Calu3 (cell line): ENCODE measurements around the gene BACH2. TPM values are rescaled to one million over a fixed set of nuclear protein-coding genes. Genes with fewer than 3 reads are reported as not detected.

Experiments used
- BruUV-seq: library from RNA; stranded (reverse); fragments of 400-500 nt; replicated peaks from 2 replicates; lab custom pipeline; 2021; lab: Mats Ljungman, UMichigan
- CTCF ChIA-PET: fragments of 300-600 bp; sonication (Branson Sonifier 250); formaldehyde crosslinking; loops from one replicate; lab custom pipeline; 2022; ENCODE audit warnings: antibody characterized with exemption; lab: Charles Lee
- DNase-seq: peaks from one replicate; pipeline ENCODE4 v3.0.0; 2022
- H3K27ac Mint-ChIP-seq: one replicate; pipeline ENCODE4 v1.8.0; 2022; ENCODE audit warnings: mixed read lengths; ENCODE audit not compliant: unreplicated experiment
- H3K27me3 Mint-ChIP-seq: one replicate; pipeline ENCODE4 v1.8.0; 2022; ENCODE audit warnings: mixed read lengths; ENCODE audit not compliant: unreplicated experiment
- H3K36me3 Mint-ChIP-seq: one replicate; pipeline ENCODE4 v1.8.0; 2022; ENCODE audit warnings: mild to moderate bottlenecking, moderate library complexity, mixed read lengths; ENCODE audit not compliant: insufficient read depth, unreplicated experiment
- H3K4me1 Mint-ChIP-seq: one replicate; pipeline ENCODE4 v1.8.0; 2022; ENCODE audit warnings: mild to moderate bottlenecking, low read depth, mixed read lengths; ENCODE audit not compliant: unreplicated experiment
- H3K4me3 Mint-ChIP-seq: one replicate; pipeline ENCODE4 v1.8.0; 2022; ENCODE audit warnings: mild to moderate bottlenecking, low read depth, moderate library complexity, mixed read lengths; ENCODE audit not compliant: unreplicated experiment
- H3K9me3 Mint-ChIP-seq: one replicate; pipeline ENCODE4 v1.8.0; 2022; ENCODE audit warnings: low read depth, mixed read lengths; ENCODE audit not compliant: unreplicated experiment
- intact Hi-C: fragments of 100-400 bp; cut with micrococcal nuclease; formaldehyde crosslinking; loops from one replicate; pipeline ENCODE4 v1.10.0; 2022; ENCODE audit not compliant: unreplicated experiment
- total RNA-seq: library from RNA; stranded (reverse); gene quantifications from 2 replicates; pipeline ENCODE4 v1.2.3, GENCODE V29; 2022
- TF ChIP-seq, protein P1 (sequence below): fragments of 200-600 bp; IDR thresholded peaks from one replicate; pipeline ENCODE4 v1.8.0; 2022; ENCODE audit warnings: antibody characterized with exemption; ENCODE audit not compliant: unreplicated experiment

BACH2 gene
- total RNA-seq, 1 experiment from 2014 or later = 7.2 TPM

DNA sequence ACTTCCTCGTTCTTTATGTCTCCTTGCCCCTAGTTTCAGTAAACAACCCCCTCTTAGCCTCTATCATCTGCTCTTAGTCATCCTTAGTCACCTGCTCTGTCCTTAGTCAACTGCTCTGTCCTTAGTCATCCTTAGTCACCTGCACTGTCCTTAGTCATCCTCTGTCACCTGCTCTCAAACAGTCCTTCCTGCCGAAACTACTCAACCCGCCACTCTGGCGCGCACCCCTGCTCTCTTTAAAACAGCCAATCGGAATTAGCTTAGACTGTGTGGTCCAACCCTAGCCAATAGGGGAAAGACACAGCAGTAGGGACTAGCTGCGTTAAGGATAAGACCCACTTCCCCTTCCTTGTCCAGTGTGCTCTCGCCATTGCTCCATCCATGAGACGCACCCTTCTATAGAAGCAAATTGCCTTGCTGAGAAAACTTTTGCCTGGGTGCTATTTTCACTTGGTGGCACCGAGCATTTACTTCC, 73.9 kb downstream of the BACH2 start:
- peaks cover 3% of the 10 kb centered on the region for H3K9me3 Mint-ChIP-seq
- no peaks in the 10 kb centered on the region for H3K27me3 Mint-ChIP-seq
- BruUV-seq = no TSS peak
- CTCF ChIA-PET = interaction anchor here (1.0 to 1.4 kb wide), 2 partner anchors 14 to 62 kb away, joined by 3 read pairs; no protein-coding TSS in a partner anchor
- DNase-seq = peak; percentile 49
- TF ChIP-seq, protein P1, sequence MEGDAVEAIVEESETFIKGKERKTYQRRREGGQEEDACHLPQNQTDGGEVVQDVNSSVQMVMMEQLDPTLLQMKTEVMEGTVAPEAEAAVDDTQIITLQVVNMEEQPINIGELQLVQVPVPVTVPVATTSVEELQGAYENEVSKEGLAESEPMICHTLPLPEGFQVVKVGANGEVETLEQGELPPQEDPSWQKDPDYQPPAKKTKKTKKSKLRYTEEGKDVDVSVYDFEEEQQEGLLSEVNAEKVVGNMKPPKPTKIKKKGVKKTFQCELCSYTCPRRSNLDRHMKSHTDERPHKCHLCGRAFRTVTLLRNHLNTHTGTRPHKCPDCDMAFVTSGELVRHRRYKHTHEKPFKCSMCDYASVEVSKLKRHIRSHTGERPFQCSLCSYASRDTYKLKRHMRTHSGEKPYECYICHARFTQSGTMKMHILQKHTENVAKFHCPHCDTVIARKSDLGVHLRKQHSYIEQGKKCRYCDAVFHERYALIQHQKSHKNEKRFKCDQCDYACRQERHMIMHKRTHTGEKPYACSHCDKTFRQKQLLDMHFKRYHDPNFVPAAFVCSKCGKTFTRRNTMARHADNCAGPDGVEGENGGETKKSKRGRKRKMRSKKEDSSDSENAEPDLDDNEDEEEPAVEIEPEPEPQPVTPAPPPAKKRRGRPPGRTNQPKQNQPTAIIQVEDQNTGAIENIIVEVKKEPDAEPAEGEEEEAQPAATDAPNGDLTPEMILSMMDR = no peak
- H3K4me3 Mint-ChIP-seq = peak overlapping the region; percentile 16
- H3K4me1 Mint-ChIP-seq = peaks cover 25% of the 10 kb centered on the region
- H3K36me3 Mint-ChIP-seq = peaks cover 16% of the 10 kb centered on the region
- intact Hi-C loops = no loop called here
- H3K27ac Mint-ChIP-seq = peak overlapping the region; percentile 92

DNA sequence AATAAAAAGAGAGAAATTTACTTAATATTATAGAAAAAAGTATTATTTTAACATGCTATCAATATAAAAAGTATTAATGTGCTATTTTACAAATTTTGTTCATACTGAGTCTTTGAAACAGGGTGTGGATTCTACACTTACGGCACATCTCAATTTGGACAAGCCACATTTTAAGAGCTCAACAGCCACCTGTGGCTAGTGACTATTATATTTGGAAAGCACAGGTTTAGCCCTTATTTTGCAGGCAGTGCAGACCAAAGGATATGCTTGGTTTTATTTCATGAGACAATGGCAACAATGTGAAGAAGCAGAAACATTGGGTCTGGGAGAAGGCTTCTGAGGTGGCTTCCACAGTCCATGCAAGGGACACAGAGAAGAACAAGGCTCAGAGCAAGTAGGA, 74.6 kb downstream of the BACH2 start:
- Mint-ChIP-seq H3K9me3 (peaks cover 3% of the 10 kb centered on the region), H3K4me1 (peaks cover 25% of the 10 kb centered on the region), H3K4me3 (no peak overlapping the region), H3K36me3 (peaks cover 16% of the 10 kb centered on the region), H3K27ac (peak overlapping the region; percentile 92), H3K27me3 (no peaks in the 10 kb centered on the region)
- no TSS peak for BruUV-seq
- no peak for DNase-seq
- TF ChIP-seq, protein P1 = no peak
- intact Hi-C loops = no loop called here
- CTCF ChIA-PET = interaction anchor here (0.9 to 1.4 kb wide), 2 partner anchors 37 to 63 kb away, joined by 3 read pairs; no protein-coding TSS in a partner anchor

DNA sequence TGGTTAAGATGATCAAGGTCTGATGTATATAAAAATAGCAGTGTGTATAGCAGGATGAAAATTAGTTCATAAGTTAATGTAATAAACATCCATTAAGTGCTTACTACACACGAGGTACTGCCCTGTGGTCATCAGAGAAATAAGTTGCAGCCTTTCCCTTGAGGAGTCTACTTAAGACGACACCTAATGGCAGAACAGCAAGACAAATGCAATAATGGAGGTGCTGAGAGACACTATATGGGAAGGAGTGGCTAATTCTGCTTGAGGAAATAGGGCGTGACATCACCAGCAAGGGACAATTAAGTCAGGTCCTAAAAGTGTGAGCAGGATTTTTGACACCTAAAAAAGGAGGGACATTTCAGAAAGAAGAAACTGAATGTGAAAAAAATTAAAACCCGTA, 75.2 kb downstream of the BACH2 start:
- CTCF ChIA-PET = interaction anchor here (0.9 to 1.4 kb wide), 2 partner anchors 37 to 63 kb away, joined by 3 read pairs; no protein-coding TSS in a partner anchor
- no peak for DNase-seq
- H3K27ac Mint-ChIP-seq = peak overlapping the region; percentile 92
- peaks cover 16% of the 10 kb centered on the region for H3K36me3 Mint-ChIP-seq
- H3K9me3 Mint-ChIP-seq = peaks cover 3% of the 10 kb centered on the region
- TF ChIP-seq, protein P1 = no peak
- no peaks in the 10 kb centered on the region for H3K27me3 Mint-ChIP-seq
- peaks cover 25% of the 10 kb centered on the region for H3K4me1 Mint-ChIP-seq
- BruUV-seq = no TSS peak
- H3K4me3 Mint-ChIP-seq = no peak overlapping the region
- intact Hi-C loops = no loop called here

DNA sequence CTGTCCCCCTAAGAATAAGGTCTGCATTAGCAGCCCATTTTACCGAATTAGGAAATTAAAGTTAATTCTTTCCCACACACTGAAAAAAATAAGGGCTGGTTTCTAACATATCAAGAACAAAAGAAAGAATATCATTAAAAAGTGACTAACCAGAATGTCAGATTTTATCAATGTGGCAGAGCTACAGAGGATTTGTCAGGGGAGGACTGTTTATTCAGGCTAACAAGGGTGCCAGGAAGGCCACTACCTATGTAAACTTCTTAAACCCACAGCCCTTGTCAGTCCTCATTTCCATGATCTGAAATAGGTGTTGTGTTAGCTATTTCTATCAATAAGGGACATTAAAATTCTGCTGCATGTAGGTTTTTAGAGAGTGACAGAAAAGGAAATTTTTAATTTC, 76.4 kb downstream of the BACH2 start:
- BruUV-seq = no TSS peak
- Mint-ChIP-seq H3K36me3 (peaks cover 16% of the 10 kb centered on the region), H3K27me3 (no peaks in the 10 kb centered on the region), H3K9me3 (peaks cover 3% of the 10 kb centered on the region), H3K4me1 (peaks cover 25% of the 10 kb centered on the region), H3K27ac (no peak overlapping the region), H3K4me3 (no peak overlapping the region)
- TF ChIP-seq, protein P1 = no peak
- no peak for DNase-seq
- CTCF ChIA-PET = no interaction called here
- intact Hi-C loops = no loop called here
